GM23338 (cell line): ENCODE measurements around the gene STXBP5. TPM values are rescaled to one million over a fixed set of nuclear protein-coding genes. Genes with fewer than 3 reads are reported as not detected.

ENCODE experiments used
- ATAC-seq: fragments of 200-7000 bp; cut with Tn5 transposase; 3 replicates; pipeline ENCODE4 v1.9.1; 2020
- DNase-seq: peaks from one replicate; pipeline ENCODE4 v3.0.0-alpha.2; 2015; ENCODE audit warnings: low spot score
- H2AFZ ChIP-seq: fragments of 200-600 bp; sonication (generic); 2 replicates; pipeline ENCODE4 v1.8.0; 2016; ENCODE audit warnings: antibody characterized with exemption, mild to moderate bottlenecking, moderate library complexity
- H3F3A ChIP-seq: fragments of 200-600 bp; sonication (generic); replicated peaks from 2 replicates; pipeline ENCODE4 v1.8.0; 2017; ENCODE audit warnings: antibody characterized with exemption, mixed run types, low read depth
- H3K27ac ChIP-seq: fragments of 200-600 bp; sonication (generic); 2 replicates; pipeline ENCODE4 v1.6.1; 2016; ENCODE audit warnings: low read depth
- H3K27me3 ChIP-seq: fragments of 200-600 bp; sonication (generic); 2 replicates; pipeline ENCODE4 v1.8.0; 2016; ENCODE audit warnings: mild to moderate bottlenecking, mixed run types, moderate library complexity; ENCODE audit not compliant: insufficient read depth
- H3K36me3 ChIP-seq: fragments of 200-600 bp; sonication (generic); 2 replicates; pipeline ENCODE4 v1.8.0; 2016; ENCODE audit warnings: mild to moderate bottlenecking; ENCODE audit not compliant: insufficient read depth
- H3K4me1 ChIP-seq: fragments of 200-600 bp; sonication (generic); 2 replicates; pipeline ENCODE4 v1.8.0; 2016; ENCODE audit warnings: mild to moderate bottlenecking, moderate library complexity; ENCODE audit not compliant: insufficient read depth
- H3K4me2 ChIP-seq: fragments of 200-600 bp; sonication (generic); 2 replicates; pipeline ENCODE4 v1.7.1; 2017; ENCODE audit warnings: mixed run types
- H3K4me3 ChIP-seq: fragments of 200-600 bp; sonication (generic); 2 replicates; pipeline ENCODE4 v1.6.1; 2016; ENCODE audit warnings: mixed run types
- H3K79me2 ChIP-seq: fragments of 200-600 bp; sonication (generic); replicated peaks from 2 replicates; pipeline ENCODE4 v1.8.0; 2017; ENCODE audit warnings: mild to moderate bottlenecking; ENCODE audit not compliant: insufficient read depth
- H3K9me2 ChIP-seq: fragments of 200-600 bp; sonication (generic); 2 replicates; pipeline ENCODE4 v1.8.0; 2017; ENCODE audit not compliant: insufficient read depth
- H4K20me1 ChIP-seq: fragments of 200-600 bp; sonication (generic); replicated peaks from 2 replicates; pipeline ENCODE4 v1.8.0; 2017; ENCODE audit warnings: mild to moderate bottlenecking; ENCODE audit not compliant: insufficient read depth
- H3K27ac Mint-ChIP-seq: 2 replicates; pipeline ENCODE4 v1.8.0; 2020; ENCODE audit warnings: inconsistent platforms, mild to moderate bottlenecking, moderate library complexity, mixed read lengths
- H3K27me3 Mint-ChIP-seq: 3 replicates; pipeline ENCODE4 v1.8.0; 2022; ENCODE audit warnings: low read depth, mild to moderate bottlenecking, moderate library complexity, mixed read lengths, inconsistent platforms; ENCODE audit not compliant: insufficient read depth, poor library complexity
- H3K36me3 Mint-ChIP-seq: 3 replicates; pipeline ENCODE4 v1.8.0; 2021; ENCODE audit warnings: low read depth, mild to moderate bottlenecking, inconsistent platforms, moderate library complexity, mixed read lengths
- H3K4me1 Mint-ChIP-seq: 3 replicates; pipeline ENCODE4 v1.8.0; 2020; ENCODE audit warnings: mild to moderate bottlenecking, inconsistent platforms, mixed read lengths
- H3K4me3 Mint-ChIP-seq: 3 replicates; pipeline ENCODE4 v1.8.0; 2021; ENCODE audit warnings: moderate library complexity, mild to moderate bottlenecking, inconsistent platforms, mixed read lengths
- H3K9me3 Mint-ChIP-seq: 3 replicates; pipeline ENCODE4 v1.8.0; 2020; ENCODE audit warnings: moderate library complexity, mild to moderate bottlenecking, inconsistent platforms, mixed read lengths
- CREB1 ChIP-seq: fragments of 250-450 bp; sonication (Bioruptor Pico); IDR thresholded peaks from 2 replicates; pipeline ENCODE4 v1.5.0; 2020; ENCODE audit warnings: low read depth, mild to moderate bottlenecking, moderate library complexity
- CTCF ChIP-seq, 2 experiments: fragments of 200-600 bp in 1 of 2; sonication (generic) in 1 of 2; conservative IDR thresholded peaks; 2 replicates each; pipeline versions ENCODE4 v1.5.1 to v1.6.1; 2016 to 2017; ENCODE audit warnings: antibody characterized with exemption in 2 of 2, low read depth in 2 of 2, mild to moderate bottlenecking in 2 of 2, moderate library complexity in 1 of 2
- ETS1 ChIP-seq: IDR thresholded peaks from 2 replicates; pipeline ENCODE4 v1.6.1; 2016; ENCODE audit warnings: antibody characterized with exemption
- EZH2 ChIP-seq: fragments of 200-600 bp; sonication (generic); IDR thresholded peaks from one replicate; pipeline ENCODE4 v1.8.0; 2017; ENCODE audit warnings: antibody characterized with exemption, mild to moderate bottlenecking, low read depth; ENCODE audit not compliant: unreplicated experiment
- EZH2phosphoT487 ChIP-seq: fragments of 200-600 bp; sonication (generic); IDR thresholded peaks from one replicate; pipeline ENCODE4 v1.8.1; 2018; ENCODE audit warnings: antibody characterized with exemption; ENCODE audit not compliant: unreplicated experiment
- JUNB ChIP-seq: IDR thresholded peaks from one replicate; pipeline ENCODE4 v1.6.1; 2016; ENCODE audit warnings: antibody characterized with exemption; ENCODE audit not compliant: unreplicated experiment
- NANOG ChIP-seq: IDR thresholded peaks from 2 replicates; pipeline ENCODE4 v1.6.1; 2016; ENCODE audit warnings: antibody characterized with exemption, borderline replicate concordance
- POLR2AphosphoS5 ChIP-seq: IDR thresholded peaks from 2 replicates; pipeline ENCODE4 v1.6.1; 2016; ENCODE audit warnings: antibody characterized with exemption, low read depth
- REST ChIP-seq: IDR thresholded peaks from one replicate; pipeline ENCODE4 v1.6.1; 2018; ENCODE audit warnings: antibody characterized with exemption; ENCODE audit not compliant: unreplicated experiment
- STAT1 ChIP-seq: IDR thresholded peaks from one replicate; pipeline ENCODE4 v1.6.1; 2016; ENCODE audit warnings: antibody characterized with exemption; ENCODE audit not compliant: unreplicated experiment
- ZNF114 ChIP-seq: fragments of 250-450 bp; sonication (Bioruptor Pico); IDR thresholded peaks from 2 replicates; pipeline ENCODE4 v1.5.0; 2020; ENCODE audit warnings: mild to moderate bottlenecking, moderate library complexity
- ZNF331 ChIP-seq: fragments of 250-450 bp; sonication (Bioruptor Pico); IDR thresholded peaks from 2 replicates; pipeline ENCODE4 v1.5.0; 2020; ENCODE audit warnings: low read depth, mild to moderate bottlenecking, moderate library complexity
- polyA plus RNA-seq: library from polyadenylated mRNA; unstranded; fragments of >200 nt; fragmentation: Nextera tagmentation; extraction: Ambion mirVana; gene quantifications from 2 replicates; pipeline ENCODE4 v1.2.1, GENCODE V29; 2016
- total RNA-seq: library from RNA; depleted of rRNA; stranded (reverse); fragments of >200 nt; shearing (Covaris generic); gene quantifications from 2 replicates; pipeline ENCODE4 v1.2.3, GENCODE V29; 2014

The STXBP5 gene
- total and polyA plus RNA-seq, 2 experiments from 2014 or later = 3.9 to 17.8 TPM

GRCh38 chr6:147158881-147159280, 45.3 kb upstream of the STXBP5 start:
- Histone ChIP-seq H3K4me1 (no peaks in the 10 kb centered on the region), H3K27ac (no peak overlapping the region), H3K4me2 (no peak overlapping the region), H3F3A (no peaks in the 10 kb centered on the region), H4K20me1 (no peaks in the 10 kb centered on the region), H3K79me2 (no peaks in the 10 kb centered on the region), H3K4me3 (no peak overlapping the region), H2AFZ (no peak overlapping the region), H3K36me3 (no peaks in the 10 kb centered on the region), H3K9me2 (0 out of 2 replicates have a peak, but pooled peaks cover 7% of the 10 kb centered on the region), H3K27me3 (no peaks in the 10 kb centered on the region)
- H3K4me1 Mint-ChIP-seq = peaks cover 6% of the 10 kb centered on the region; the same call in 1 of the 3 replicates
- H3K36me3 Mint-ChIP-seq = no peaks in the 10 kb centered on the region
- H3K27ac Mint-ChIP-seq = no peak overlapping the region
- H3K4me3 Mint-ChIP-seq = no peak overlapping the region
- DNase-seq = no peak
- H3K27me3 Mint-ChIP-seq = no peaks in the 10 kb centered on the region
- no peaks in the 10 kb centered on the region for H3K9me3 Mint-ChIP-seq
- no peak for TF ChIP-seq EZH2phosphoT487
- no peak for TF ChIP-seq ETS1
- TF ChIP-seq STAT1 = no peak
- no peak for TF ChIP-seq CREB1 (CRISPR knock-in tag)
- TF ChIP-seq ZNF114 (CRISPR knock-in tag) = no peak
- no peak for TF ChIP-seq ZNF331 (CRISPR knock-in tag)
- no peak for ATAC-seq

- no peak overlapping the region; the same call in 1 of the 2 replicates for H2AFZ ChIP-seq
- Mint-ChIP-seq H3K27ac (no peak overlapping the region), H3K9me3 (no peaks in the 10 kb centered on the region), H3K27me3 (no peaks in the 10 kb centered on the region), H3K4me1 (peaks cover 6% of the 10 kb centered on the region; the same call in 1 of the 3 replicates), H3K4me3 (no peak overlapping the region), H3K36me3 (no peaks in the 10 kb centered on the region)
- no peak overlapping the region for H3K27ac ChIP-seq
- no peaks in the 10 kb centered on the region for H3K79me2 ChIP-seq
- DNase-seq (no peak), ATAC-seq (no peak)
- no peaks in the 10 kb centered on the region for H3K36me3 ChIP-seq
- H3K4me3 ChIP-seq = no peak overlapping the region
- H4K20me1 ChIP-seq = no peaks in the 10 kb centered on the region
- H3F3A ChIP-seq = no peaks in the 10 kb centered on the region
- no peaks in the 10 kb centered on the region for H3K27me3 ChIP-seq
- 0 out of 2 replicates have a peak, but pooled peaks cover 12% of the 10 kb centered on the region for H3K9me2 ChIP-seq
- H3K4me1 ChIP-seq = no peaks in the 10 kb centered on the region
- H3K4me2 ChIP-seq = no peak overlapping the region
- TF ChIP-seq POLR2AphosphoS5 (no peak), ETS1 (no peak), EZH2phosphoT487 (no peak), ZNF331 (CRISPR knock-in tag) (no peak), EZH2 (no peak), NANOG (no peak), REST (no peak), CREB1 (CRISPR knock-in tag) (no peak), JUNB (no peak), ZNF114 (CRISPR knock-in tag) (no peak), CTCF (conservative IDR thresholded peaks at IDR 0.05; ENCODE audit: low read depth in 2 of 2) (no peak)
These were observed 44.5 kb upstream of the STXBP5 start for GRCh38 chr6:147159536-147160374.
